ENCODE results near the gene SMAD2. TPM values are rescaled to one million over a fixed set of nuclear protein-coding genes. Genes with fewer than 3 reads are reported as not detected.

Gene SMAD2
- total RNA-seq, 1 donor from 2014 or later = 130 TPM

- DNase-seq (ENCODE audit: low spot score) = no peak
Observed at GRCh38 chr18:47898055-47898454, 32.4 kb downstream of the SMAD2 start.

GRCh38 chr18:47895565-47896250 lies 34.8 kb downstream of the SMAD2 start:
- DNase-seq (ENCODE audit: low spot score) = no peak

GRCh38 chr18:47893939-47894699 lies 36.3 kb downstream of the SMAD2 start:
- no peak for DNase-seq (ENCODE audit: low spot score)

GRCh38 chr18:47893047-47893446 lies 37.4 kb downstream of the SMAD2 start:
- DNase-seq (ENCODE audit: low spot score) = no peak

- no peak for DNase-seq (ENCODE audit: low spot score)
Observed at GRCh38 chr18:47888156-47888555, 42.3 kb downstream of the SMAD2 start.

GRCh38 chr18:47887227-47887626 lies 43.2 kb downstream of the SMAD2 start:
- no peak for DNase-seq (ENCODE audit: low spot score)

- no peak for DNase-seq (ENCODE audit: low spot score)
Observed at GRCh38 chr18:47883771-47884413, 46.6 kb downstream of the SMAD2 start.

GRCh38 chr18:47882641-47883040 lies 47.8 kb downstream of the SMAD2 start:
- DNase-seq (ENCODE audit: low spot score) = no peak

GRCh38 chr18:47881752-47882455 lies 48.6 kb downstream of the SMAD2 start:
- no peak for DNase-seq (ENCODE audit: low spot score)

GRCh38 chr18:47881042-47881441 lies 49.4 kb downstream of the SMAD2 start:
- DNase-seq (ENCODE audit: low spot score) = no peak

GRCh38 chr18:47877892-47878291 lies 52.6 kb downstream of the SMAD2 start:
- DNase-seq (ENCODE audit: low spot score) = no peak

GRCh38 chr18:47876813-47877212 lies 53.6 kb downstream of the SMAD2 start:
- DNase-seq (ENCODE audit: low spot score) = no peak

- DNase-seq (ENCODE audit: low spot score) = no peak
Observed at GRCh38 chr18:47873625-47874024, 56.8 kb downstream of the SMAD2 start.

GRCh38 chr18:47872426-47872825 lies 58.0 kb downstream of the SMAD2 start:
- DNase-seq (ENCODE audit: low spot score) = no peak

- DNase-seq (ENCODE audit: low spot score) = no peak
Observed at GRCh38 chr18:47871288-47871687, 59.2 kb downstream of the SMAD2 start.

GRCh38 chr18:47870605-47871004 lies 59.9 kb downstream of the SMAD2 start:
- DNase-seq (ENCODE audit: low spot score) = no peak

GRCh38 chr18:47868744-47869143 lies 61.7 kb downstream of the SMAD2 start:
- DNase-seq (ENCODE audit: low spot score) = no peak

GRCh38 chr18:47865183-47865582 lies 65.3 kb downstream of the SMAD2 start:
- no peak for DNase-seq (ENCODE audit: low spot score)

- no peak for DNase-seq (ENCODE audit: low spot score)
Observed at GRCh38 chr18:47863041-47863440, 67.4 kb downstream of the SMAD2 start.

GRCh38 chr18:47858607-47859006 lies 71.9 kb downstream of the SMAD2 start:
- DNase-seq (ENCODE audit: low spot score) = no peak

- DNase-seq (ENCODE audit: low spot score) = no peak
Observed at GRCh38 chr18:47847635-47848034, 82.8 kb downstream of the SMAD2 start.

GRCh38 chr18:47846431-47846830 lies 84.0 kb downstream of the SMAD2 start:
- no peak for DNase-seq (ENCODE audit: low spot score)

All from mesenteric fat pad (tissue), 1 donor.